Measurements from ENCODE around the gene SPAG9.
"Not testable (repeated sequence)": the region's sequence is repeated elsewhere in the genome, so short reads cannot be mapped to it uniquely, and the experiment has no call there.

The SPAG9 gene

DNA sequence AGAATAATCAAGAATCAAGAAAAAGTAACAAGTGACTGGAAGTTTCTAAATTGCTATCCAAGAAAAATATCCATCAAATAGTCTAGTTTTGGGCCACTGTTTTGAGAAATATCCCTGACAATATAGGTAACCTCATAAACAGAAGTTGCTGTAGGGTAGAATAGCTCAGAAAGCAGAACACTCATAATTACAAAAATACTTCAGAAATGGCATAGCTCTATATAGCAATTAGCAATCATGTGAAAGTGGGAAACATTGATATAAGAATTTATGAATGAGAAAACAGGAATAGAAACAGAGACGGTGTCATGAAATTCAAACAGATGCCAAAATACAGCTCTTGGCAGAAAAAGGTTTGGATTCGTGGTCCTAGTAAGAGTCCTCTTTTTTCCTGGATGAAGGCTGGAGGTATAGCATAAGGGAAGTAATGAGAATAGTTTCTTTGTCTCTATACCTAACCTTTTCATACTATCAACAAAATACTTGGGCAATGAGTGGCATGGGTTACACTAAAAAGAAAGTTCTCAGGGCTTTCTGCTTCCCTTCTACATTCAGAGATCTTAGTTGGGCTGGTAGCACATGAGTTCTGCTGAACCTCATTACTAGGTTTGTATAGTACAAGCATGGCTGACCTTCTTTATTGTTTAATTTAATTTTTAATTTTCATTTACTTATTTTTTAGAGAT, 33.5 kb downstream of the SPAG9 start:
- DNase-seq: no peak

- no peak for DNase-seq
These were observed 35.4 kb downstream of the SPAG9 start for GRCh38 chr17:51085150-51085805.

DNA sequence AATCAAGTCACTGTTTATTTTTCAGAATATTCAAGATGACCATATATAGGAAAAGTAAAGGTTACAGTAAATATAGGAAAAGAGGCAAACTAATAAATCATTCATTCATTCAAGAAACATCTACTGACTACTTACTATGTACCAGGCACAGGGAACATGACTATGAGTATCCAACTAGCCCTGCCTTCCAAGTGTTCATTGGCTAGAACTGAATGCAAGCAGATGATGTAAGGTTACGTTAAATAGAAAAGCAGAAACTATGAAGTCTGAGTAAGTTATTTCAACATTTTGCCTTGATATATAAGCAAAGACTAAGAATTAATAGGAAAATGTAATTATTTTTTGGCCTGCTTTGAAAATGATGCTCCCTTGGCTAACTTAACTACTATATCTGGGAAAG, 36.7 kb downstream of the SPAG9 start:
- DNase-seq: no peak

- not testable (repeated sequence) for DNase-seq
These were observed 37.3 kb downstream of the SPAG9 start for GRCh38 chr17:51083364-51083763.

GRCh38 chr17:51079049-51079448, 41.6 kb downstream of the SPAG9 start:
- no peak for DNase-seq

DNA sequence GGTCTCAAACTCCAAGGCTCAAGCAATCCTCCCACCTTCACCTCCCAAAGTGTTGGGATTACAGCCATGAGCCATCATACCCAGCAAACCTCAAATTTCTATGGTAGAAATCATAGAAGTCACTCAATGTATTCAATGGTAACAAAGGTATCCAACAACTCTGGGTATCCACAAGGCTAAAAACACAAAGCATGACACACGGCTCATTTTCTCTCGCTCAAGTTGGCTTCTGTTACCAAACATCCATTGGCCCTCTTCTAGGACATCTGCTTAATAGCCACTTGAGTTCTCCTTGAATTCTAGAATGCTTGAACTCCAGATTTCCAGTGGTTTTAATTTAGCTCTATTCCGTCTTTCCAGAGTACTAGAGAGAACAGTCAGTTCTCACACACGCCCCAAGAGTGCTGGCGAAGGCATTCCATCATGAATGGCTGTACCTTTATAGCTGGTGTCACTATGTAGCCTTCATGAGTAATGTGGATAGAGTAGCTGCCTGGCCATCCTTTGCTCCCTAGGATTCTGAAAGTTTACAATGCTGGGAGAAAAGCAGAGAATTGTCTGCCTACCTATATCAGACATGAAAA, 42.6 kb downstream of the SPAG9 start:
- DNase-seq: no peak

DNA sequence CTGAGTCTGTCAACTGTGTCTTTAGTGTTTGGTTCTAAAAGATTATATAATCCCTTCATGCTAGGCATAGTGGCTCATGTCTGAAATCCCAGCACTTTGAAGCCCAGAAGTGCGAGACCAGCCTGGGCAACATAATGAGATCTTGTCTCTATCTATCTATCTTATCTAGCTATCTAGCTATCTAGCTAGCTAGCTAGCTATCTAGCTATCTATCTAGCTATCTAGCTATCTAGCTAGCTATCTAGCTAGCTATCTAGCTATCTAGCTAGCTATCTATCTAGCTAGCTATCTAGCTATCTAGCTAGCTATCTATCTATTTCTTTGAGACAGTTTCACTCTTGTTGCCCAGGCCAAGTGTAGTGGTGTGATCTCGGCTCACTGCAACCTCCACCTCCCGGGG, 43.8 kb downstream of the SPAG9 start:
- no peak for DNase-seq

GRCh38 chr17:51071556-51071955, 49.1 kb downstream of the SPAG9 start:
- DNase-seq: no peak

- no peak for DNase-seq
These were observed 55.2 kb downstream of the SPAG9 start for GRCh38 chr17:51065466-51065865.

GRCh38 chr17:51064061-51064735, 56.5 kb downstream of the SPAG9 start:
- no peak for DNase-seq

DNA sequence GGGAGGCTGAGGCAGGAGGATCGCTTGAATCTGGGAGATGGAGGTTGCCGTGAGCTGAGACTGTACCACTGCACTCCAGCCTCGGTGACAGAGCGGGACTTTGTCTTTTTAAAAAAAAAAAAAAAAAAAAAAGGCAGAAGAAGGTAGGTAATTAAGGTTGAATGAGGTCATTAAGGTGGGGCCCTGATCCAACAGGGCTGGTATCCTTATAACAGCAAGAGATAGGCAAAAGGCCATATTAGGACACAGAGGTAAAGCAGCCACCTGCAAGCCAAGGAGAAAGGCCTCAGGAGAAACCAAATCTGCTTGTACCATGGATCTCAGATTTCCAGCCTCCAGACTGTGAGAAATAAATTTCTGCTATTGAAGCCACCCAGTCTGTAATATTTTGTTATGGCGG, 60.3 kb downstream of the SPAG9 start:
- peak; percentile 3 for DNase-seq

GRCh38 chr17:51059781-51060180, 60.9 kb downstream of the SPAG9 start:
- DNase-seq: no peak

DNA sequence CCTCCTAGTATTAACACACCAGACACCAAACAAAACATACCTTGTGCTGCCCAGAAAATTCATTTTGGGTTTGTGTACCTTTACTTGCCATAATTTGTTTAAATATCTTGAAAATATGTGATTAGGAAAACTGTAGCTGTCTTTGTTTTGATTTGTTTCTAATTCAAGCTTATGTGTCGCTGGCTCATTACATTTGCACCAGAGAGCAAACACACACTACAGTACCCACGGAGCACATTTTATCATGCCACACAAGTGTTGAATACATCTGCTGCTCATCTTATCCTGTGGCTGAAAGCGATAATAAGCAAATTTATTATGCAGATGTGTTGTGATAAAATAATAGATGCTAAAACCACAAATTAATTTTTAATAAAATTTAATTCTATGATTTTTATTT, 63.1 kb downstream of the SPAG9 start:
- DNase-seq: no peak

DNA sequence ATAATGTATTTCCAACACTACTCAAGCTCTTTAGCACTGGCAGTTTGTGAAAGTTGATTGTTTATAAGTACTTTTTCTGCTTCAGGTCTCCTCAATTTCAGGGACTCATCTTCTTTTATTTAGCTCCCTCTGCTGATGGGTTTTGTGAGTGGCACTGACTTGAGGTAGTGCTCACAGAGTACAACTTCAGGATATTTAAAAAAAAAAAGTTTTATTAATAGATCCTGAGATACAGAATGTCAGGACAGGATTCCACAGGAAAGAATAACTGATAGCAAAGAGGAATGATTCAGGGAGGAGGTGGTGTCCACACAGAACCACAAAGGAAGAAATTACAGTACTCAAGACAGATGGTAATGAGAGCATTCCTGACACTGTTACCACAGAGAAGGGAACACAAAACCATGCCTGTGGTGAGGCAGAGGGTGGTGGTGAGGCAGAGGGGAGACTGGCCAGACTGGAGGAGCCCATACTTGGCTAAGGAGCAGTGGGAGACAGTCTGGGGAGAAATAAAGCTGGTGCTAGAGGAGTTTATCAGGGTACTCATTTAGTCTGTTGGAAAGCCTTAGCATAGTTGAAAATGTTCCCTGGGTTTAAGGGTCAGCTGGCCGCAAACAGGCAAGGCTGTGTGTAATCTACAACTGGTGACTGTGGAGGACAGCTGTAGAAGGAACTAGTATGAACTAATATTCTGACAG, 63.7 kb downstream of the SPAG9 start:
- DNase-seq: peak; percentile 7

DNA sequence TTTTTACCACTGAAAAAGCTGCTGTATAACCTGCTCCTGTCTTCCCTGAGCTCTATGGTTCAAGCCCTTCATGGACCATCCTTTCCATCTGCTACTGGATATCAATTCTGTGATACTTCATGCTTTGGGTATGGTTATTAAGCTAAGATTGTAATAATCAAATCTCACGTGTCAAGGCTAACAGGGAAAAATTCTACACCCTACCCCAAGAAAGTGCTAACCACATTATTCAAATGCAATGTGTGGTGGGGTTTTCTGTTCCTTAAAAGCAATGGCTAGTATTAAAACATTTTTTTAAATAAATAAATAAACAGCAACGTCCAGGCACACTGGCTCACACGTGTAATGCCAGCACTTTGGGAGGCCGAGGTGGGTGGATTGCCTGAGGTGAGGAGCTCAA, 65.9 kb downstream of the SPAG9 start:
- no peak for DNase-seq

- no peak for DNase-seq
These were observed 68.4 kb downstream of the SPAG9 start for GRCh38 chr17:51052235-51052634.

DNA sequence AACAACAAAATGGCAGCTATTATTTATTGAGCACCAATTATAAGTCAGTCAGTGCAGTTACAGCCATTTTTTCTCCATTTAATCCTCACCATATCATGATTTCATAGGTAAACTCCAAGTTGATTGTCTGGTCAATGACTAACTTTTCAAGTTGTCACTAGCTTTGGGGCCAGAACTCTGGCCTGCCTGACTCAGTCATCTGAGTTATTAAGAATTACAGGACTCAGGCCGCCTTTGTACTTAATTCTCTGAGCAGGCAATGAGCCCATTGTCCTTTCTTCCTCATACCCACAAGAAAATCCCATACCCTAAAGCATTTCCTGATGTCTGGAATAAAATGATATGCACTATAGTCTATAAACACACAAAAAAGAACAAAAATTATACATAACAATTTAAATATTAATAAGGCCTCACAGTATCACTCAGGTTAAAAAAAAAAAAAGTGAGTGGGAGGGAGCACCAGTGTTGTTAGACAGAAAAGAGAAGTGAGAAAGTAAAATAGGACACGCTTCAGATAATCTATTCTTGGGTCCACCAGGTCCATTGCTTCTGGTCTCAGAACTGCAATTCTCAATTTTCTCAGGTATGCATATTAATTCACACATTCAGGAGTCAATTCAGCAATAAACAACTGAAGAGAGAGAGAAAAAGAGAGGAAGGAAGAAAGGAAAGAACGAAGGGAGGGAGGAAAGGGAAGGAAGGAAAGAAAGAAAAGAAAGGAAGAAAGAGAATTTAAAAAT, 70.2 kb downstream of the SPAG9 start:
- DNase-seq: no peak

DNA sequence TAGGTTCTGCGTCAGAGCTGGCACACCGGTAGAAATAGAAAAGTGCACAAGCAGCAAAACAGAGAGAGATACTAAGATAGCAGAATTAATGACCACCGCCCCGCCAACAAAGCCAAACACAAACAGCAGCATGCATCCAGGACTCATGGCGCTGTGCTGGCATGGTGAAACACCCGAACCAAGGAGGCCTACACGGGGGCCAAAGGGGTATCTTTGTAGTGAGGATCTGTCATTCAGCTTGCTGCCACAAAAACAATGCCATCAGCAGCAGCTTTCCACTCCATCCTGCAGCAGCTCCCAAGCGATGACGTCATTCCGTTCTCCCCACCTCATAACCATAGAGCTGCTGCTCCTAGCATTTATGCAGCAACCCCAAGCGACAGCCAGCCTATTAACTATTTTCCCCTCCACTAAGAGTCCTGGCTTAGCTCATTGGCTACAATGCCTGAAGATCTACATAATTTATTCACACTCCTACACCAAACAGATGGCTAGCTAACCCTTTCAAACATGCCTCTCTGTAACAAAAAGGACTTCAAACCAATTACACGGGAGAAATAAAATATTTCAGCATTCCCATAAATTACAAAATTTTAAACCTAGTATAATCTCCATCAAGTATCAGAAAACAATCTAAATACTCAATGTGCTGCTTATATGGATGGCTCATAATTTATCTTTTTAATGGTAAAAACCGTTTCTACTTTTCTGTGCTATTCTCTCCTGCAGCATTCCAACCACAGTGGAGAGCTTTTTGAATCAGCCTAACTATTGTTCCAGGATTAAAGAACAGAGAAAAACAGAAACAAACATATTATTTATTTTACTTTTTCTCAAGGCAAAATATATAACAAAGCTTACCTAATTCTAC, 73.9 kb downstream of the SPAG9 start:
- DNase-seq: peak; percentile 93

DNA sequence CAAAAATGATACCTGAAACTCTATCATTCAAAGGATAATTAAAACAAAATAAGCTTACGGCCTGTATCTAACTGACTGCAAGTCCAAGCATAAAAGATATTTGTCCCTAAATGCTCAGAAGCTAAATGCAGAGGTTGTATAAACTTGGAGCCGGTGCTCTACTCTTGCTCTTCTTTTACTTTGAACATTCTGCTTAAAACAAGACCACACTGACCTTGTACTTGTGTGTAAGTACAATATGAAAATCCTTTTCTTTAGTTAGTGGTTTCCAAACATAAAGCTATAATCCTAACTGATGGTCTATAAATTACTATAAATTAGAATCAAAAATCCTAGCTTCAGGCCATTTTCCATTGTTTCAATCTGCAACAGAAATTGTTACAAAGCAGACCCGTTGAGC, 74.6 kb downstream of the SPAG9 start:
- DNase-seq: no peak

DNA sequence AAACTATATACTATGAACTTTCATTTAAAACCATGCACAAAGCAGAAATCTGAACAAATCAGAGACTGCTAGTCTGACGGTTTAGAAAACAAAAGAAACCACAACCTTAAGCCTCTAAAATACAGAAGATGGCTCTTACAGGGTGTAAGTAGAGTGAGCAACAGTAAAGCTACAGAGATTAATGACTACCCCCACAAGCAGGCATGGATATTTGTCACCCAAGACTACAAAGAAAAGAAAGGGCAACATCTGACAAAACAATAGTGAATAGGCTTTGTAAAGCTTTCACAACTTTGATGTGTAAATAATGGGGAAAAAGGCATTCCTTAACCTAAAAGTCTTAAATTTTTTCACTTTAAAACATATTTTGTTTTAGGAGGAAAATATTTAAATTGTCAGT, 75.0 kb downstream of the SPAG9 start:
- DNase-seq: no peak

DNA sequence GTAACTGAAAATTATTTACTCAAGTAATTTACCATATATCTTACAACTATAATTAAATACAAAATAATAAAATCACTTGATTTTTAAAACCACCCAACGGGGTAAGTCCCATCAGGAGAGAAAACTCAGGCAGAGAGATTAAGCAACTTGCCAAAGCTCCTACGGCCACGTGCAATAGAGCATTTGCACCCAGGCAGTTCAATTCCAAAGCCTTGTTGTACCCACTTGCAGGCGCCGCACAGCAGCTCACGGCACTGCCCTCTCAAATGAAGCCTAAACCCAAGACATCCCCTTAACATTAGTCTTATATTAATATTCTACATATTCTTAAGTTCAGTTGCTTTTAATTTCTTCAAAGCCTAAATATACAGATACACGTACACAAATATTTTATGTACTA, 75.7 kb downstream of the SPAG9 start:
- DNase-seq: no peak

GRCh38 chr17:51036084-51036483, 84.6 kb downstream of the SPAG9 start:
- DNase-seq: no peak
